ENCODE data around the gene MYO5C.

GRCh38 chr15:52278135-52278534 lies 17.5 kb downstream of the MYO5C start:
- TF ChIP-seq POLR2A (IDR thresholded peaks at IDR 0.05; ENCODE audit: extremely low read depth, insufficient read length): no peak
- TF ChIP-seq, protein P1, sequence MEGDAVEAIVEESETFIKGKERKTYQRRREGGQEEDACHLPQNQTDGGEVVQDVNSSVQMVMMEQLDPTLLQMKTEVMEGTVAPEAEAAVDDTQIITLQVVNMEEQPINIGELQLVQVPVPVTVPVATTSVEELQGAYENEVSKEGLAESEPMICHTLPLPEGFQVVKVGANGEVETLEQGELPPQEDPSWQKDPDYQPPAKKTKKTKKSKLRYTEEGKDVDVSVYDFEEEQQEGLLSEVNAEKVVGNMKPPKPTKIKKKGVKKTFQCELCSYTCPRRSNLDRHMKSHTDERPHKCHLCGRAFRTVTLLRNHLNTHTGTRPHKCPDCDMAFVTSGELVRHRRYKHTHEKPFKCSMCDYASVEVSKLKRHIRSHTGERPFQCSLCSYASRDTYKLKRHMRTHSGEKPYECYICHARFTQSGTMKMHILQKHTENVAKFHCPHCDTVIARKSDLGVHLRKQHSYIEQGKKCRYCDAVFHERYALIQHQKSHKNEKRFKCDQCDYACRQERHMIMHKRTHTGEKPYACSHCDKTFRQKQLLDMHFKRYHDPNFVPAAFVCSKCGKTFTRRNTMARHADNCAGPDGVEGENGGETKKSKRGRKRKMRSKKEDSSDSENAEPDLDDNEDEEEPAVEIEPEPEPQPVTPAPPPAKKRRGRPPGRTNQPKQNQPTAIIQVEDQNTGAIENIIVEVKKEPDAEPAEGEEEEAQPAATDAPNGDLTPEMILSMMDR (IDR thresholded peaks at IDR 0.05; ENCODE audit: low read depth, low read length): no peak
- TF ChIP-seq MYC (IDR thresholded peaks at IDR 0.05; ENCODE audit: low read depth, low read length): no peak

Data from NB4 (cell line).